WTC11 (cell line): ENCODE results near the gene ITPR2.

ENCODE experiments used
- ATF1 ChIP-seq: sonication (generic); formaldehyde crosslinking; IDR thresholded peaks from 2 replicates; pipeline ENCODE4 v1.8.1; 2023; ENCODE audit warnings: mild to moderate bottlenecking, moderate library complexity, missing genetic modification reagents
- NR3C1 ChIP-seq: sonication (generic); formaldehyde crosslinking; conservative IDR thresholded peaks from 2 replicates; pipeline ENCODE4 v1.8.1; 2023; ENCODE audit warnings: low read depth, mild to moderate bottlenecking, missing genetic modification reagents
- SP1 ChIP-seq: sonication (generic); formaldehyde crosslinking; conservative IDR thresholded peaks from 2 replicates; pipeline ENCODE4 v1.8.1; 2022; ENCODE audit warnings: missing genetic modification reagents
- TEAD1 ChIP-seq: sonication (generic); formaldehyde crosslinking; IDR thresholded peaks from 2 replicates; pipeline ENCODE4 v1.8.0; 2022; ENCODE audit warnings: mild to moderate bottlenecking, missing genetic modification reagents
- TF ChIP-seq, protein P1 (sequence below): fragments of 200-600 bp; IDR thresholded peaks from 2 replicates; pipeline ENCODE4 v1.8.0; 2022; ENCODE audit warnings: antibody characterized with exemption

- TF ChIP-seq SP1 (CRISPR knock-in tag), result no peak
- no peak for TF ChIP-seq ATF1 (CRISPR knock-in tag)
- TF ChIP-seq TEAD1, result no peak
- TF ChIP-seq NR3C1 (CRISPR knock-in tag), result no peak
- TF ChIP-seq, protein P1, sequence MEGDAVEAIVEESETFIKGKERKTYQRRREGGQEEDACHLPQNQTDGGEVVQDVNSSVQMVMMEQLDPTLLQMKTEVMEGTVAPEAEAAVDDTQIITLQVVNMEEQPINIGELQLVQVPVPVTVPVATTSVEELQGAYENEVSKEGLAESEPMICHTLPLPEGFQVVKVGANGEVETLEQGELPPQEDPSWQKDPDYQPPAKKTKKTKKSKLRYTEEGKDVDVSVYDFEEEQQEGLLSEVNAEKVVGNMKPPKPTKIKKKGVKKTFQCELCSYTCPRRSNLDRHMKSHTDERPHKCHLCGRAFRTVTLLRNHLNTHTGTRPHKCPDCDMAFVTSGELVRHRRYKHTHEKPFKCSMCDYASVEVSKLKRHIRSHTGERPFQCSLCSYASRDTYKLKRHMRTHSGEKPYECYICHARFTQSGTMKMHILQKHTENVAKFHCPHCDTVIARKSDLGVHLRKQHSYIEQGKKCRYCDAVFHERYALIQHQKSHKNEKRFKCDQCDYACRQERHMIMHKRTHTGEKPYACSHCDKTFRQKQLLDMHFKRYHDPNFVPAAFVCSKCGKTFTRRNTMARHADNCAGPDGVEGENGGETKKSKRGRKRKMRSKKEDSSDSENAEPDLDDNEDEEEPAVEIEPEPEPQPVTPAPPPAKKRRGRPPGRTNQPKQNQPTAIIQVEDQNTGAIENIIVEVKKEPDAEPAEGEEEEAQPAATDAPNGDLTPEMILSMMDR, result no peak
Observed at GRCh38 chr12:26717757-26718156, 115.2 kb downstream of the ITPR2 start.
